Measurements from ENCODE around the gene GRAMD1B. TPM values are rescaled to one million over a fixed set of nuclear protein-coding genes. Genes with fewer than 3 reads are reported as not detected.

The GRAMD1B gene
- total and polyA plus RNA-seq, 2 donors (not counting 1 experiment from before 2014, with no cell fraction given): 0.83 to 1.5 TPM

DNA sequence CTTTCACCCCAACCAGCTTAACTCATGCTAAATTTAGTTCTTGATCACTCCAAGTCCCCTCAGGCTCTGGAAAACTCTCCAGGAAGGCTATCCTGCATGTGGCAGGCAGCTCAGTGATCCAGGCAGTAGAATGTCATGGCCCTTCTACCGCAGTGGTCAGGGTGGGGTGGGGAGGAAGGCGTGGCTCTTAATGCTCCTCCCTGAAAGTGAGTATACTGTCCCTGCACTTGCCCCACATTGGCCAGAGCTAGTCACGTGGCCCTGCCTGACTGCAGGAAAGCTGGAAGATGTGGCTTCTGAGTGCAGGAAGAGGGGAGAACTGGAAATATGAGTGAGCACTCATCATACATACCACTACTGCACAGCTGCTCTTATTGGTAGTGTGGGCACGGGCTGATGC lies 102.1 kb downstream of the GRAMD1B start:
- Histone ChIP-seq H3K4me3 (replicated peaks in 1 of 4; ENCODE audit: control extremely low read depth in 1 of 4, insufficient read depth in 1 of 4, low read depth in 3 of 4, low read length in 4 of 4) (no peak overlapping the region), H3K9me3 (ENCODE audit: control insufficient read depth, insufficient read depth, low read depth, low read length) (no peaks in the 10 kb centered on the region), H3K4me2 (ENCODE audit: extremely low read depth, insufficient read depth, low read length) (no peak overlapping the region), H3K27ac (ENCODE audit: insufficient read depth, low read length) (no peak overlapping the region), H3K4me1 (ENCODE audit: control insufficient read depth, extremely low read depth, insufficient read depth, low read length) (peaks cover 2% of the 10 kb centered on the region), H4K20me1 (ENCODE audit: control insufficient read depth, extremely low read depth, insufficient read depth, low read length) (no peaks in the 10 kb centered on the region), H3K9ac (ENCODE audit: insufficient read depth, low read length) (no peak overlapping the region), H3K36me3 (ENCODE audit: control insufficient read depth, insufficient read depth, low read length) (no peaks in the 10 kb centered on the region), H3K79me2 (ENCODE audit: control insufficient read depth, insufficient read depth, low read length) (no peaks in the 10 kb centered on the region), H3K27me3 (ENCODE audit: control insufficient read depth, insufficient read depth, low read length) (no peaks in the 10 kb centered on the region), H2AFZ (ENCODE audit: low read length) (no peak overlapping the region)
- TF ChIP-seq EZH2 (IDR thresholded peaks at IDR 0.05; ENCODE audit: low read length, missing control alignments) (no peak), CTCF (conservative IDR thresholded peaks at IDR 0.05 in 1 of 2, IDR thresholded peaks at IDR 0.05 in 1 of 2; ENCODE audit: low read depth in 1 of 2, low read length in 2 of 2) (no peak)
- DNase-seq (ENCODE audit: low read depth in 2 of 2): no peak

- Histone ChIP-seq H3K27me3 (ENCODE audit: control insufficient read depth, insufficient read depth, low read length) (no peaks in the 10 kb centered on the region), H3K36me3 (ENCODE audit: control insufficient read depth, insufficient read depth, low read length) (no peaks in the 10 kb centered on the region), H3K4me1 (ENCODE audit: control insufficient read depth, extremely low read depth, insufficient read depth, low read length) (peaks cover 2% of the 10 kb centered on the region), H3K9me3 (ENCODE audit: control insufficient read depth, insufficient read depth, low read depth, low read length) (no peaks in the 10 kb centered on the region), H3K4me2 (ENCODE audit: extremely low read depth, insufficient read depth, low read length) (no peak overlapping the region), H2AFZ (ENCODE audit: low read length) (no peak overlapping the region), H3K9ac (ENCODE audit: insufficient read depth, low read length) (no peak overlapping the region), H3K4me3 (replicated peaks in 1 of 4; ENCODE audit: control extremely low read depth in 1 of 4, insufficient read depth in 1 of 4, low read depth in 3 of 4, low read length in 4 of 4) (no peak overlapping the region), H4K20me1 (ENCODE audit: control insufficient read depth, extremely low read depth, insufficient read depth, low read length) (no peaks in the 10 kb centered on the region), H3K79me2 (ENCODE audit: control insufficient read depth, insufficient read depth, low read length) (no peaks in the 10 kb centered on the region), H3K27ac (ENCODE audit: insufficient read depth, low read length) (no peak overlapping the region)
- TF ChIP-seq EZH2 (IDR thresholded peaks at IDR 0.05; ENCODE audit: low read length, missing control alignments): no peak
- TF ChIP-seq CTCF (conservative IDR thresholded peaks at IDR 0.05 in 1 of 2, IDR thresholded peaks at IDR 0.05 in 1 of 2; ENCODE audit: low read depth in 1 of 2, low read length in 2 of 2): no peak
- no peak for DNase-seq (ENCODE audit: low read depth in 2 of 2)
Measured at GRCh38 chr11:123535401-123535800, 105.3 kb downstream of the GRAMD1B start.

GRCh38 chr11:123536690-123537437 lies 106.8 kb downstream of the GRAMD1B start:
- Histone ChIP-seq H3K79me2 (ENCODE audit: control insufficient read depth, insufficient read depth, low read length) (no peaks in the 10 kb centered on the region), H3K4me2 (ENCODE audit: extremely low read depth, insufficient read depth, low read length) (no peak overlapping the region), H3K4me1 (ENCODE audit: control insufficient read depth, extremely low read depth, insufficient read depth, low read length) (peaks cover 2% of the 10 kb centered on the region), H4K20me1 (ENCODE audit: control insufficient read depth, extremely low read depth, insufficient read depth, low read length) (no peaks in the 10 kb centered on the region), H3K9me3 (ENCODE audit: control insufficient read depth, insufficient read depth, low read depth, low read length) (no peaks in the 10 kb centered on the region), H3K27ac (ENCODE audit: insufficient read depth, low read length) (no peak overlapping the region), H2AFZ (ENCODE audit: low read length) (no peak overlapping the region), H3K27me3 (ENCODE audit: control insufficient read depth, insufficient read depth, low read length) (no peaks in the 10 kb centered on the region), H3K36me3 (ENCODE audit: control insufficient read depth, insufficient read depth, low read length) (no peaks in the 10 kb centered on the region), H3K4me3 (replicated peaks in 1 of 4; ENCODE audit: control extremely low read depth in 1 of 4, insufficient read depth in 1 of 4, low read depth in 3 of 4, low read length in 4 of 4) (no peak overlapping the region), H3K9ac (ENCODE audit: insufficient read depth, low read length) (no peak overlapping the region)
- DNase-seq (ENCODE audit: low read depth in 2 of 2): no peak
- TF ChIP-seq EZH2 (IDR thresholded peaks at IDR 0.05; ENCODE audit: low read length, missing control alignments) (no peak), CTCF (conservative IDR thresholded peaks at IDR 0.05 in 1 of 2, IDR thresholded peaks at IDR 0.05 in 1 of 2; ENCODE audit: low read depth in 1 of 2, low read length in 2 of 2) (no peak)

Data from fibroblast of lung (primary cell).